ENCODE data around the gene GMDS. TPM values are rescaled to one million over a fixed set of nuclear protein-coding genes. Genes with fewer than 3 reads are reported as not detected.
A peak's percentile ranks its signal among the peaks of the same experiment; 100 is the strongest.

Gene GMDS
- total and polyA plus RNA-seq, 2 of the 13 experiments (the other 11 are each of a cell fraction or from before 2014, with no cell fraction given), result 64.4 to 112 TPM

DNA sequence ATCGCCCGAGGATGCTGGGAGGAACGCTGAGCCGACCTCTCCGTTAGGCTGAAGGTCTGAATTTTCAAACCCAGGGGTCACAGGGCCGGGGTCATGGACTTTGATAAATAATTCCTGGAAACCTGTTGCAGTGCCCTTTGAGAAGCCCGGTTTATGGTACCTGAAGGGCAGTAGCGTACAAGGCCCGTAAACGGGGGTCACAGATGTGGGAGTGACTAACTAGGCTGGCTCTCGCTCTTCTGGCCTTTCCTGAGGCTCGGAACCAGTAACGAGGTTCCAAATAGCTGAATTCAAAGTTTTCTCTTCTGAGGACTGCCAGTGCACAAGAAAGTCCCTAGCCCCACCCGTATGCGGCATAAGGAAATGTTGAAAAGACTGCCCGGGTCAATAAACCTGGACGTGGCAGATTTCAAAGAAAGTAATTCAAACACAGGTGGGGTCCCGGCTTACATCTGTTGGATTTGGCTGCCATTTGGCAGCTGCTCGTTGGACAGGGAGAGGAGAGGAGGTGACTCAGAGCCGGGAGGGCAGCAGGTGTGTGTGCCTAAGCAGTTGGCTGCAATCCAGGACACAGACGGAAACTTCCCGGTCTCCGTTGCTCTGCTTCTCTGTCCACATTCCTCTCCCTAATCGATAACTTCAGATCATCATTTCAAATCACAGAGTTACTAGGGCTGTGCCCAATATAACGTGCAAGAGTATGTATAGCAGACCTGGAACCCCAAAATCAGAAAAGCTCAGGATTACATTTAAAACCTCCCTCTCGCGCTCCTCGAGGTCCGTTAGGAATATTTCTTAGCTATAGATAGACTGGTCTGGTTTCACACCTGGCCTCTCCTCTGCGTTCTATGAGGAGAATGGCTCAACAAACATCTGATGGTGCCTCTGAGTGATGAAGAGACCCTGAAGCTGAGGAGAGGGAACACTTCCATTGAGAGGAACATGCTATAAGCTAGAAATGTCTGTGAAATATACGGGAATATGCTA lies 765 bp upstream of the GMDS start (continued):
- TF ChIP-seq, protein P1, sequence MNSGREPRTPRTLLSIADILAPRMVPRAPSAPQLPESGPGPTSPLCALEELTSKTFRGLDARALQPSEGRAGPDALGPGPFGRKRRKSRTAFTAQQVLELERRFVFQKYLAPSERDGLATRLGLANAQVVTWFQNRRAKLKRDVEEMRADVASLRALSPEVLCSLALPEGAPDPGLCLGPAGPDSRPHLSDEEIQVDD (CRISPR knock-in tag; IDR thresholded peaks at IDR 0.05; ENCODE audit: borderline replicate concordance), result no peak
- TF ChIP-seq ZBTB38 (CRISPR knock-in tag; IDR thresholded peaks at IDR 0.05), result peak; percentile 82
- no peak for TF ChIP-seq ZNF790 (CRISPR knock-in tag; IDR thresholded peaks at IDR 0.05; ENCODE audit: borderline replicate concordance)
- peak; percentile 73 for TF ChIP-seq TBX2 (CRISPR knock-in tag; IDR thresholded peaks at IDR 0.05; ENCODE audit: borderline replicate concordance)
- TF ChIP-seq ZGPAT (CRISPR knock-in tag; IDR thresholded peaks at IDR 0.05), result peak; percentile 74
- peak; percentile 68; the same call in 1 of the 2 replicates for TF ChIP-seq GZF1 (CRISPR knock-in tag; IDR thresholded peaks at IDR 0.05)
- TF ChIP-seq NFKB2 (CRISPR knock-in tag; IDR thresholded peaks at IDR 0.05; ENCODE audit: borderline replicate concordance), result no peak
- TF ChIP-seq, protein P2, sequence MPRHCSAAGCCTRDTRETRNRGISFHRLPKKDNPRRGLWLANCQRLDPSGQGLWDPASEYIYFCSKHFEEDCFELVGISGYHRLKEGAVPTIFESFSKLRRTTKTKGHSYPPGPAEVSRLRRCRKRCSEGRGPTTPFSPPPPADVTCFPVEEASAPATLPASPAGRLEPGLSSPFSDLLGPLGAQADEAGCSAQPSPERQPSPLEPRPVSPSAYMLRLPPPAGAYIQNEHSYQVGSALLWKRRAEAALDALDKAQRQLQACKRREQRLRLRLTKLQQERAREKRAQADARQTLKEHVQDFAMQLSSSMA (CRISPR knock-in tag; IDR thresholded peaks at IDR 0.05), result peak; percentile 83; the same call in 1 of the 2 replicates
- TF ChIP-seq, protein P3, sequence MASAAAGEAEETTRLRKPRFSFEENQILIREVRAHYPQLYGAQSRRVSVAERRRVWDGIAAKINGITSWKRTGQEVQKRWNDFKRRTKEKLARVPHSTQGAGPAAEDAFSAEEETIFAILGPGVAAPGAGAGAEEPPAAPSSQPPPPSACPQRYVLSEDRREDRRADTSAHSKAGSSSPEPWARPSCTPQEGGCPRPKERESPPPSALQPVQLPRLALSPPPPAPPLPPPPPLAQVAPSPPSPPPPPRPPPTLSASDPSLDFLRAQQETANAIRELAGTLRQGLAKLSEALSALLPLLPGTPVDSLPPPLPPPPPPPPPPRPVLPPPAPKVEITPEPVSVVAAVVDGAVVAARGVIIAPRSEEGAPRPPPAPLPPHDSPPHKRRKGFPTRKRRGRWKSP (CRISPR knock-in tag; IDR thresholded peaks at IDR 0.05), result no peak; the same call in none of the 2 replicates
- TF ChIP-seq SRY (CRISPR knock-in tag; IDR thresholded peaks at IDR 0.05), result no peak
- TF ChIP-seq ZNF713 (CRISPR knock-in tag; IDR thresholded peaks at IDR 0.05), result no peak
- TF ChIP-seq ZSCAN31 (CRISPR knock-in tag; IDR thresholded peaks at IDR 0.05; ENCODE audit: low read depth), result no peak; the same call in 1 of the 2 replicates
- TF ChIP-seq HNRNPK (IDR thresholded peaks at IDR 0.05; ENCODE audit: low read depth, low read length, poor library complexity, severe bottlenecking), result no peak
- TF ChIP-seq RBFOX2 (IDR thresholded peaks at IDR 0.05; ENCODE audit: low read depth, low read length), result no peak; the same call in 1 of the 2 replicates
- TF ChIP-seq MTA3 (CRISPR knock-in tag; IDR thresholded peaks at IDR 0.05), result no peak
- no peak for TF ChIP-seq MAFK (conservative IDR thresholded peaks at IDR 0.05 in 1 of 2, IDR thresholded peaks at IDR 0.05 in 1 of 2; ENCODE audit: low read length in 2 of 2)
- TF ChIP-seq MXI1 (IDR thresholded peaks at IDR 0.05; ENCODE audit: borderline replicate concordance, low read depth, low read length), result peak; percentile 73; the same call in 2 of the 3 replicates
- peak; percentile 56; the same call in 1 of the 2 replicates for TF ChIP-seq KAT8 (CRISPR knock-in tag; IDR thresholded peaks at IDR 0.05)
- TF ChIP-seq, protein P4, sequence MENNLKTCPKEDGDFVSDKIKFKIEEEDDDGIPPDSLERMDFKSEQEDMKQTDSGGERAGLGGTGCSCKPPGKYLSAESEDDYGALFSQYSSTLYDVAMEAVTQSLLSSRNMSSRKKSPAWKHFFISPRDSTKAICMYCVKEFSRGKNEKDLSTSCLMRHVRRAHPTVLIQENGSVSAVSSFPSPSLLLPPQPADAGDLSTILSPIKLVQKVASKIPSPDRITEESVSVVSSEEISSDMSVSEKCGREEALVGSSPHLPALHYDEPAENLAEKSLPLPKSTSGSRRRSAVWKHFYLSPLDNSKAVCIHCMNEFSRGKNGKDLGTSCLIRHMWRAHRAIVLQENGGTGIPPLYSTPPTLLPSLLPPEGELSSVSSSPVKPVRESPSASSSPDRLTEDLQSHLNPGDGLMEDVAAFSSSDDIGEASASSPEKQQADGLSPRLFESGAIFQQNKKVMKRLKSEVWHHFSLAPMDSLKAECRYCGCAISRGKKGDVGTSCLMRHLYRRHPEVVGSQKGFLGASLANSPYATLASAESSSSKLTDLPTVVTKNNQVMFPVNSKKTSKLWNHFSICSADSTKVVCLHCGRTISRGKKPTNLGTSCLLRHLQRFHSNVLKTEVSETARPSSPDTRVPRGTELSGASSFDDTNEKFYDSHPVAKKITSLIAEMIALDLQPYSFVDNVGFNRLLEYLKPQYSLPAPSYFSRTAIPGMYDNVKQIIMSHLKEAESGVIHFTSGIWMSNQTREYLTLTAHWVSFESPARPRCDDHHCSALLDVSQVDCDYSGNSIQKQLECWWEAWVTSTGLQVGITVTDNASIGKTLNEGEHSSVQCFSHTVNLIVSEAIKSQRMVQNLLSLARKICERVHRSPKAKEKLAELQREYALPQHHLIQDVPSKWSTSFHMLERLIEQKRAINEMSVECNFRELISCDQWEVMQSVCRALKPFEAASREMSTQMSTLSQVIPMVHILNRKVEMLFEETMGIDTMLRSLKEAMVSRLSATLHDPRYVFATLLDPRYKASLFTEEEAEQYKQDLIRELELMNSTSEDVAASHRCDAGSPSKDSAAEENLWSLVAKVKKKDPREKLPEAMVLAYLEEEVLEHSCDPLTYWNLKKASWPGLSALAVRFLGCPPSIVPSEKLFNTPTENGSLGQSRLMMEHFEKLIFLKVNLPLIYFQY (CRISPR knock-in tag; IDR thresholded peaks at IDR 0.05; ENCODE audit: borderline replicate concordance), result no peak
- TF ChIP-seq U2AF2 (IDR thresholded peaks at IDR 0.05; ENCODE audit: low read depth, low read length), result no peak
- TF ChIP-seq ZNF788 (CRISPR knock-in tag; IDR thresholded peaks at IDR 0.05; ENCODE audit: borderline replicate concordance), result peak; percentile 47; the same call in 1 of the 2 replicates
